Breast epithelium (tissue), 3 donors: ENCODE measurements around the gene NUCB1.

Experiments
- POLR2A ChIP-seq: fragments of 450-650 bp; IDR thresholded peaks from one replicate; pipeline ENCODE4 v1.6.1; 2016; ENCODE audit warnings: antibody characterized with exemption, mild to moderate bottlenecking, moderate library complexity
- POLR2AphosphoS5 ChIP-seq, 3 donors: sonication (generic); formaldehyde crosslinking; IDR thresholded peaks; one replicate each; pipeline ENCODE4 v1.6.1; 2017; ENCODE audit warnings: antibody characterized with exemption in 3 of 3
- TF ChIP-seq, protein P1 (sequence below), 3 donors: fragments of 450-650 bp; IDR thresholded peaks; one replicate each; pipeline ENCODE4 v1.5.1; 2016 to 2017; ENCODE audit warnings: antibody characterized with exemption in 3 of 3, mild to moderate bottlenecking in 3 of 3, moderate library complexity in 3 of 3

DNA sequence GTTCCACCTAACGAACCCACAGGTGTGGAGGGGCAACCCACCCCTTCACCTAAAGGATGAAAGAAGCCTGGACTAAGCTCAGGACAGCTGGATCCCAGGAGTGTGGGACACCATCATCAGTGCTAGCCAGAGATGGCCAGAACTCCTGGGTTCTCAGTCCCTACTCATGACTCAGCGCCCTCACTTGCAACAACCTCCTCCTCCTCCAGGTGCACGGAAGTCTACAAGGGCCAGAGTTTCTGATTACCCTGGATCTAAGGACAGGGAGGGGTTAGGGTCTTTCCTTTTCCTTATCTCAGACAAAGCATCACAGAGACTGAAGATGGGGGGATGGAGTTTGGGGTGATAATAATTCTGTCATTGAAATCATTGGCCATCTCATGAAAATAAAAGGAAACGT is 9.6 kb upstream of the NUCB1 start:
- TF ChIP-seq POLR2A (no peak), POLR2AphosphoS5 (IDR thresholded peaks at IDR 0.05) (no peak)
- TF ChIP-seq, protein P1, sequence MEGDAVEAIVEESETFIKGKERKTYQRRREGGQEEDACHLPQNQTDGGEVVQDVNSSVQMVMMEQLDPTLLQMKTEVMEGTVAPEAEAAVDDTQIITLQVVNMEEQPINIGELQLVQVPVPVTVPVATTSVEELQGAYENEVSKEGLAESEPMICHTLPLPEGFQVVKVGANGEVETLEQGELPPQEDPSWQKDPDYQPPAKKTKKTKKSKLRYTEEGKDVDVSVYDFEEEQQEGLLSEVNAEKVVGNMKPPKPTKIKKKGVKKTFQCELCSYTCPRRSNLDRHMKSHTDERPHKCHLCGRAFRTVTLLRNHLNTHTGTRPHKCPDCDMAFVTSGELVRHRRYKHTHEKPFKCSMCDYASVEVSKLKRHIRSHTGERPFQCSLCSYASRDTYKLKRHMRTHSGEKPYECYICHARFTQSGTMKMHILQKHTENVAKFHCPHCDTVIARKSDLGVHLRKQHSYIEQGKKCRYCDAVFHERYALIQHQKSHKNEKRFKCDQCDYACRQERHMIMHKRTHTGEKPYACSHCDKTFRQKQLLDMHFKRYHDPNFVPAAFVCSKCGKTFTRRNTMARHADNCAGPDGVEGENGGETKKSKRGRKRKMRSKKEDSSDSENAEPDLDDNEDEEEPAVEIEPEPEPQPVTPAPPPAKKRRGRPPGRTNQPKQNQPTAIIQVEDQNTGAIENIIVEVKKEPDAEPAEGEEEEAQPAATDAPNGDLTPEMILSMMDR (IDR thresholded peaks at IDR 0.05), result no peak
